ENCODE results near the gene PIMREG.

PIMREG gene

DNA sequence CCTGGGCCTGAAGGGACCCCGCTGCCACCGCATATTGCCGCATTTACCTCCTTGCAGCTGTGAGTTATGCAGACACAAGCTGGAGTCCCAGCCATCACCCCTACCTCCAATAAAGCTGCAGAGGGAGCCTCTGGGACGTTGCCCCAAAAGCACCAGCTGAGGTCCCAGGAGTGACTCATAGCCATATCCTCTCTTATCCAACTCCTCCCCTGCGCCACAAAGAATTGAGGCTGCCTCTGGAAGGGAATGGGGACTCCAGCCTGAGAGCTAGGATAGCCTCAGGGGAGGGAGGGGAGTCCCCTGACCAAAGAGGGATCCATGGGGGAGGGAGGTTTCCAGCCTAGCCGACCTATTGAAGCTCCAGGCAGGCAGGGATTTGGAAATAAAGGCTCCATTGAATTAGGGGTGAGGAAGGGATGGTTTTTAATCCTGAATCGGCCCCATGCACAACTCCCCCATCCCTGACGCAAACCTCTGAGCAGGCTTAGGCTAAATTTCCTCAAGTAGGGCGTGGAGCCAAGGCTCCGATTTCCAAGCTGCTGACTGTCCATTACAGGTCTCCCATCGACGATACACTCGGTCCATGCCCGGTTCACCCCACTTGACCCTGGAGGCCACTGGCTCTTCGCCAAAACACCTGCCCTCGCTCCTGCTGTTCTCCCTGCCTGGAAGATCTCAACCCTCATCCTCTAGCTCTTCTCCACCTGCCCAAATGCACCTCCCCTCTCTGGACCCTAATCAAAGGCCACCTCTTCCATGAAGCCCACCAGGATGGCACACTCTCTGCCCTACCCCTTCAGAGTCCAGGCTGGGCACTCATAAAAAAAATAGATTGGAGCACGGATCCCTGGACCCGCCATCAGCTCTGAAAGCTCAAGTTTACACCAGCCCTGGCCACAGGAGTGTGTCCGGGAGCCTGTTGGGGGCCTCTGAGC, 27.5 kb downstream of the PIMREG start:
- no peaks in the 10 kb centered on the region; the same call in 1 of the 2 replicates for H3K4me1 ChIP-seq (ENCODE audit: control insufficient read depth, insufficient read depth, low read length)
- H3K9me3 ChIP-seq (ENCODE audit: control insufficient read depth, insufficient read depth, low read length) = no peaks in the 10 kb centered on the region
- H3K27ac ChIP-seq (ENCODE audit: low read length) = no peak overlapping the region
- no peaks in the 10 kb centered on the region for H3K27me3 ChIP-seq (ENCODE audit: control insufficient read depth, insufficient read depth, low read length)
- H3K4me3 ChIP-seq (ENCODE audit: low read length) = no peak overlapping the region
- no peak for DNase-seq (ENCODE audit: low read depth, low spot score)
- H3K36me3 ChIP-seq (ENCODE audit: control insufficient read depth, insufficient read depth, low read length) = no peaks in the 10 kb centered on the region; the same call in 1 of the 2 replicates
- no CpG with 5 or more reads among the region's 19 CpGs for WGBS (ENCODE audit: insufficient coverage, insufficient read length)

DNA sequence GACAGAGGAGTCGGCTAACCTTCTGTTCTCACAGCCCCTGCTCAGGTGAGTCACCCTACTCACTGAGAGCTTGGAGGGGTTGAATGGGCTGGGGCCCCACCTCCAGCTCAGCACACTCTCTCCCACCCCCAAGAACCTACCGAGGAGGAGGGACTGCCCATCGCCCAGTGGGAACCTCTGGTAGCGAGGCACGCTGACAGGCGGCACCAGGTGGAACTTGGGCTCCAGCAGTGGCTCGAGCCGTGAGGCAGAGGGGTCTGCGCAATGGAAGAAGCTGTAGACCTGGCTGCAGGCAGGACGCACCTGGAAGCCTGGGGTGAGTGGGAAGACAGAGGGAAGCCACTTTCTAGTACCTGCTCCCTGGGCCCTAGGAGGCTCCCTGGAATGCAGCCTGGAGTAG, 28.3 kb downstream of the PIMREG start:
- no peaks in the 10 kb centered on the region for H3K9me3 ChIP-seq (ENCODE audit: control insufficient read depth, insufficient read depth, low read length)
- no peak overlapping the region for H3K27ac ChIP-seq (ENCODE audit: low read length)
- H3K27me3 ChIP-seq (ENCODE audit: control insufficient read depth, insufficient read depth, low read length) = no peaks in the 10 kb centered on the region
- H3K36me3 ChIP-seq (ENCODE audit: control insufficient read depth, insufficient read depth, low read length) = no peaks in the 10 kb centered on the region; the same call in 1 of the 2 replicates
- WGBS (ENCODE audit: insufficient coverage, insufficient read length) = no CpG with 5 or more reads among the region's 10 CpGs
- H3K4me1 ChIP-seq (ENCODE audit: control insufficient read depth, insufficient read depth, low read length) = no peaks in the 10 kb centered on the region; the same call in 1 of the 2 replicates
- H3K4me3 ChIP-seq (ENCODE audit: low read length) = no peak overlapping the region
- DNase-seq (ENCODE audit: low read depth, low spot score) = no peak

GRCh38 chr17:6473128-6473767, 29.0 kb downstream of the PIMREG start:
- Histone ChIP-seq H3K27ac (ENCODE audit: low read length) (no peak overlapping the region), H3K27me3 (ENCODE audit: control insufficient read depth, insufficient read depth, low read length) (no peaks in the 10 kb centered on the region), H3K9me3 (ENCODE audit: control insufficient read depth, insufficient read depth, low read length) (no peaks in the 10 kb centered on the region), H3K4me3 (ENCODE audit: low read length) (no peak overlapping the region), H3K36me3 (ENCODE audit: control insufficient read depth, insufficient read depth, low read length) (no peaks in the 10 kb centered on the region; the same call in 1 of the 2 replicates), H3K4me1 (ENCODE audit: control insufficient read depth, insufficient read depth, low read length) (no peaks in the 10 kb centered on the region; the same call in 1 of the 2 replicates)
- no peak for DNase-seq (ENCODE audit: low read depth, low spot score)
- no CpG with 5 or more reads among the region's 14 CpGs for WGBS (ENCODE audit: insufficient coverage, insufficient read length)

GRCh38 chr17:6474376-6474775, 30.1 kb downstream of the PIMREG start:
- H3K27ac ChIP-seq (ENCODE audit: low read length) = no peak overlapping the region
- no peaks in the 10 kb centered on the region for H3K27me3 ChIP-seq (ENCODE audit: control insufficient read depth, insufficient read depth, low read length)
- H3K4me3 ChIP-seq (ENCODE audit: low read length) = no peak overlapping the region
- H3K9me3 ChIP-seq (ENCODE audit: control insufficient read depth, insufficient read depth, low read length) = no peaks in the 10 kb centered on the region
- WGBS (ENCODE audit: insufficient coverage, insufficient read length) = no CpG with 5 or more reads among the region's 22 CpGs
- DNase-seq (ENCODE audit: low read depth, low spot score) = no peak
- H3K4me1 ChIP-seq (ENCODE audit: control insufficient read depth, insufficient read depth, low read length) = no peaks in the 10 kb centered on the region; the same call in 1 of the 2 replicates
- no peaks in the 10 kb centered on the region; the same call in 1 of the 2 replicates for H3K36me3 ChIP-seq (ENCODE audit: control insufficient read depth, insufficient read depth, low read length)

DNA sequence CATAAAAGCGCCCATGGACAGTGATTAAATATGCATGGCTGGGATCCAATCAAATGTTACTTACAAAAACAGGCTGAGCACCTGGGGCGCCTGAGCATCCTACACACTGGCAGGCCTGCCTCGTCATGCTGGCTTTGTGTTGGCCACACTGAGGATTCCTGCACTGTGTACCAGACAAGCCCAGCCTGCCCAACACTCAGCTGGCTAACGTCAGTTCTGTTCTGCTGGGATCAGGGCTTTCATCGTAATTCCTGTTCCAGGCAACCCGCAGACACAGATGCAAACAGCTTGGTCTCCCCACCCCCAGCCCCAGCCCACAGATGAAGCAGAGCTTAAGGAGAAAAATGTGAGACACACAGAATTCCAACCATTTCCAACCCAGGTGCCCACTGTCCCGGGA, 30.7 kb downstream of the PIMREG start:
- no peaks in the 10 kb centered on the region for H3K9me3 ChIP-seq (ENCODE audit: control insufficient read depth, insufficient read depth, low read length)

GRCh38 chr17:6475411-6475810, 31.2 kb downstream of the PIMREG start:
- Histone ChIP-seq H3K4me1 (ENCODE audit: control insufficient read depth, insufficient read depth, low read length) (no peaks in the 10 kb centered on the region; the same call in 1 of the 2 replicates), H3K9me3 (ENCODE audit: control insufficient read depth, insufficient read depth, low read length) (no peaks in the 10 kb centered on the region), H3K4me3 (ENCODE audit: low read length) (no peak overlapping the region), H3K27me3 (ENCODE audit: control insufficient read depth, insufficient read depth, low read length) (no peaks in the 10 kb centered on the region), H3K36me3 (ENCODE audit: control insufficient read depth, insufficient read depth, low read length) (no peaks in the 10 kb centered on the region), H3K27ac (ENCODE audit: low read length) (no peak overlapping the region)
- no peak for DNase-seq (ENCODE audit: low read depth, low spot score)
- WGBS (ENCODE audit: insufficient coverage, insufficient read length) = no CpG with 5 or more reads among the region's 4 CpGs

More for the DNA sequence above, 30.7 kb downstream of the PIMREG start:
- Histone ChIP-seq H3K4me1 (ENCODE audit: control insufficient read depth, insufficient read depth, low read length) (no peaks in the 10 kb centered on the region; the same call in 1 of the 2 replicates), H3K36me3 (ENCODE audit: control insufficient read depth, insufficient read depth, low read length) (no peaks in the 10 kb centered on the region; the same call in 1 of the 2 replicates), H3K27me3 (ENCODE audit: control insufficient read depth, insufficient read depth, low read length) (no peaks in the 10 kb centered on the region), H3K4me3 (ENCODE audit: low read length) (no peak overlapping the region), H3K27ac (ENCODE audit: low read length) (no peak overlapping the region)
- no peak for DNase-seq (ENCODE audit: low read depth, low spot score)
- WGBS (ENCODE audit: insufficient coverage, insufficient read length) = no CpG with 5 or more reads among the region's 7 CpGs

GRCh38 chr17:6476076-6476809, 32.0 kb downstream of the PIMREG start:
- H3K4me1 ChIP-seq (ENCODE audit: control insufficient read depth, insufficient read depth, low read length) = no peaks in the 10 kb centered on the region; the same call in 1 of the 2 replicates
- H3K36me3 ChIP-seq (ENCODE audit: control insufficient read depth, insufficient read depth, low read length) = no peaks in the 10 kb centered on the region
- no CpG with 5 or more reads among the region's 8 CpGs for whole genome bisulfite sequencing (ENCODE audit: insufficient coverage, insufficient read length)
- no peaks in the 10 kb centered on the region for H3K9me3 ChIP-seq (ENCODE audit: control insufficient read depth, insufficient read depth, low read length)
- H3K27me3 ChIP-seq (ENCODE audit: control insufficient read depth, insufficient read depth, low read length) = no peaks in the 10 kb centered on the region
- no peak for DNase-seq (ENCODE audit: low read depth, low spot score)
- H3K4me3 ChIP-seq (ENCODE audit: low read length) = no peak overlapping the region
- no peak overlapping the region for H3K27ac ChIP-seq (ENCODE audit: low read length)

GRCh38 chr17:6476810-6477179, 32.5 kb downstream of the PIMREG start:
- no peak overlapping the region for H3K4me3 ChIP-seq (ENCODE audit: low read length)
- H3K36me3 ChIP-seq (ENCODE audit: control insufficient read depth, insufficient read depth, low read length) = no peaks in the 10 kb centered on the region
- no peaks in the 10 kb centered on the region; the same call in 1 of the 2 replicates for H3K4me1 ChIP-seq (ENCODE audit: control insufficient read depth, insufficient read depth, low read length)
- WGBS (ENCODE audit: insufficient coverage, insufficient read length) = no CpG with 5 or more reads among the region's 10 CpGs
- no peaks in the 10 kb centered on the region for H3K9me3 ChIP-seq (ENCODE audit: control insufficient read depth, insufficient read depth, low read length)
- no peak overlapping the region for H3K27ac ChIP-seq (ENCODE audit: low read length)
- no peak for DNase-seq (ENCODE audit: low read depth, low spot score)
- H3K27me3 ChIP-seq (ENCODE audit: control insufficient read depth, insufficient read depth, low read length) = no peaks in the 10 kb centered on the region

- no peak overlapping the region for H3K4me3 ChIP-seq (ENCODE audit: low read length)
- H3K36me3 ChIP-seq (ENCODE audit: control insufficient read depth, insufficient read depth, low read length) = no peaks in the 10 kb centered on the region
- H3K4me1 ChIP-seq (ENCODE audit: control insufficient read depth, insufficient read depth, low read length) = no peaks in the 10 kb centered on the region
- H3K27ac ChIP-seq (ENCODE audit: low read length) = no peak overlapping the region
- no peak for DNase-seq (ENCODE audit: low read depth, low spot score)
- no peaks in the 10 kb centered on the region for H3K9me3 ChIP-seq (ENCODE audit: control insufficient read depth, insufficient read depth, low read length)
- no peaks in the 10 kb centered on the region for H3K27me3 ChIP-seq (ENCODE audit: control insufficient read depth, insufficient read depth, low read length)
- WGBS (ENCODE audit: insufficient coverage, insufficient read length) = no CpG with 5 or more reads among the region's 14 CpGs
Observed at GRCh38 chr17:6477831-6478383, 33.7 kb downstream of the PIMREG start.

GRCh38 chr17:6478486-6478885, 34.2 kb downstream of the PIMREG start:
- Histone ChIP-seq H3K9me3 (ENCODE audit: control insufficient read depth, insufficient read depth, low read length) (no peaks in the 10 kb centered on the region), H3K36me3 (ENCODE audit: control insufficient read depth, insufficient read depth, low read length) (no peaks in the 10 kb centered on the region), H3K4me1 (ENCODE audit: control insufficient read depth, insufficient read depth, low read length) (no peaks in the 10 kb centered on the region), H3K27me3 (ENCODE audit: control insufficient read depth, insufficient read depth, low read length) (no peaks in the 10 kb centered on the region), H3K27ac (ENCODE audit: low read length) (no peak overlapping the region), H3K4me3 (ENCODE audit: low read length) (no peak overlapping the region)
- no peak for DNase-seq (ENCODE audit: low read depth, low spot score)
- no CpG with 5 or more reads among the region's 11 CpGs for WGBS (ENCODE audit: insufficient coverage, insufficient read length)
